Measurements from ENCODE around the gene DEPDC4.
A peak's percentile ranks its signal among the peaks of the same experiment; 100 is the strongest.
"Not testable (repeated sequence)": the region's sequence is repeated elsewhere in the genome, so short reads cannot be mapped to it uniquely, and the experiment has no call there.

Gene DEPDC4

GRCh38 chr12:100266835-100267602 is at the start of gene DEPDC4, which contains the start of gene SCYL2:
TSS of gene DEPDC4 (minus strand) at chr12:100267079. CDS start at chr12:100267076, 3 bp downstream.
TSS of gene SCYL2 (plus strand) at chr12:100267177. CDS start at chr12:100282971, 15,794 bp downstream.
- Histone ChIP-seq H3K27ac (peak within 1 kb of the TSS; percentile 97), H3K4me3 (ENCODE audit: low read depth in 1 of 2, low read length in 1 of 2) (peak within 1 kb of the TSS; percentile 75 to 98), H3K4me1 (ENCODE audit: control insufficient read depth in 1 of 2, insufficient read depth in 1 of 2, low read depth in 1 of 2, low read length in 1 of 2) (peaks cover 25 to 38% of the 10 kb centered on the region in 2 experiments), H3K27me3 (no peaks in the 10 kb centered on the region), H3K36me3 (no peaks in the 10 kb centered on the region), H3K9me3 (no peaks in the 10 kb centered on the region)
- TF ChIP-seq, protein P1, sequence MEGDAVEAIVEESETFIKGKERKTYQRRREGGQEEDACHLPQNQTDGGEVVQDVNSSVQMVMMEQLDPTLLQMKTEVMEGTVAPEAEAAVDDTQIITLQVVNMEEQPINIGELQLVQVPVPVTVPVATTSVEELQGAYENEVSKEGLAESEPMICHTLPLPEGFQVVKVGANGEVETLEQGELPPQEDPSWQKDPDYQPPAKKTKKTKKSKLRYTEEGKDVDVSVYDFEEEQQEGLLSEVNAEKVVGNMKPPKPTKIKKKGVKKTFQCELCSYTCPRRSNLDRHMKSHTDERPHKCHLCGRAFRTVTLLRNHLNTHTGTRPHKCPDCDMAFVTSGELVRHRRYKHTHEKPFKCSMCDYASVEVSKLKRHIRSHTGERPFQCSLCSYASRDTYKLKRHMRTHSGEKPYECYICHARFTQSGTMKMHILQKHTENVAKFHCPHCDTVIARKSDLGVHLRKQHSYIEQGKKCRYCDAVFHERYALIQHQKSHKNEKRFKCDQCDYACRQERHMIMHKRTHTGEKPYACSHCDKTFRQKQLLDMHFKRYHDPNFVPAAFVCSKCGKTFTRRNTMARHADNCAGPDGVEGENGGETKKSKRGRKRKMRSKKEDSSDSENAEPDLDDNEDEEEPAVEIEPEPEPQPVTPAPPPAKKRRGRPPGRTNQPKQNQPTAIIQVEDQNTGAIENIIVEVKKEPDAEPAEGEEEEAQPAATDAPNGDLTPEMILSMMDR (IDR thresholded peaks at IDR 0.05): peak; percentile 46

DNA sequence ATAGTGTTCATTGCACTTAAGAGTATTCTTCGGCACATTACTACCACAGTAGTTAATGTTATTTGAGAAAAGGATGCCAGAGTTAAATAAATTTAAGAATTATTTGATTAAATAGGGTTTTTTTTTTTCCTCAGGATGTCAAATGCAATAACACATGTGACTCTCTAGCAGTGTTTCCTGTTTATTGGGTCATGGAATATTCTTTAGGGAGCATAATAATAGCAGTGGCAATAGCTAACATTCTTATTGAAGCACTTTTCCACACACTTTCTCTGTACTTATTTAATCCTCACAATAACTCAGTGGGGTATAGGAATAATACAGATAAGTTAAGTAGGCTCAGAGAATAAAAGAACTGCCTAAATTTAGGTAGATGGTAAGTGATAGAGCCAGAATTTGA is 44.4 kb upstream of the DEPDC4 start:
- Histone ChIP-seq H3K36me3 (peaks cover 62% of the 10 kb centered on the region), H3K27me3 (no peaks in the 10 kb centered on the region), H3K4me1 (ENCODE audit: control insufficient read depth in 1 of 2, insufficient read depth in 1 of 2, low read depth in 1 of 2, low read length in 1 of 2) (no peaks in the 10 kb centered on the region), H3K9me3 (no peaks in the 10 kb centered on the region), H3K4me3 (ENCODE audit: low read depth in 1 of 2, low read length in 1 of 2) (no peak overlapping the region), H3K27ac (no peak overlapping the region)
- TF ChIP-seq, protein P1 (IDR thresholded peaks at IDR 0.05): no peak

DNA sequence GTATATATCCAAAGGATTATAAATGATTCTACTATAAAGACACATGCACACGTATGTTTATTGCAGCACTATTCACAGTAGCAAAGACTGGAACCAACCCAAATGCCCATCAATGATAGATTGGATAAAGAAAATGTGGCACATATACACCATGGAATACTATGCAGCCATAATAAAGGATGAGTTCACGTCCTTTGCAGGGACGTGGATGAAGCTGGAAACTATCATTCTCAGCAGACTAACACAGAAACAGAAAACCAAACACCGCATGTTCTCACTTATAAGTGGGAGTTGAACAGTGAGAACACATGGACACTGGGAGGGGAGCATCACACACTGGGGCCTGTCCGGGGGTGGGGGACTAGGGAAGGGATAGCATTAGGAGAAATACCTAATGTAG is 41.3 kb upstream of the DEPDC4 start:
- H3K27ac ChIP-seq; H3K4me3 ChIP-seq (ENCODE audit: low read depth in 1 of 2, low read length in 1 of 2); H3K9me3 ChIP-seq; H3K4me1 ChIP-seq (ENCODE audit: control insufficient read depth in 1 of 2, insufficient read depth in 1 of 2, low read depth in 1 of 2, low read length in 1 of 2); H3K27me3 ChIP-seq: not testable (repeated sequence)
- peaks cover 43% of the 10 kb centered on the region for H3K36me3 ChIP-seq

GRCh38 chr12:100304334-100304733 is 37.5 kb upstream of the DEPDC4 start:
- not testable (repeated sequence) for H3K9me3 ChIP-seq; H3K27me3 ChIP-seq; H3K27ac ChIP-seq; H3K4me1 ChIP-seq (ENCODE audit: control insufficient read depth in 1 of 2, insufficient read depth in 1 of 2, low read depth in 1 of 2, low read length in 1 of 2); H3K4me3 ChIP-seq (ENCODE audit: low read depth in 1 of 2, low read length in 1 of 2)
- H3K36me3 ChIP-seq: peaks cover 27% of the 10 kb centered on the region

DNA sequence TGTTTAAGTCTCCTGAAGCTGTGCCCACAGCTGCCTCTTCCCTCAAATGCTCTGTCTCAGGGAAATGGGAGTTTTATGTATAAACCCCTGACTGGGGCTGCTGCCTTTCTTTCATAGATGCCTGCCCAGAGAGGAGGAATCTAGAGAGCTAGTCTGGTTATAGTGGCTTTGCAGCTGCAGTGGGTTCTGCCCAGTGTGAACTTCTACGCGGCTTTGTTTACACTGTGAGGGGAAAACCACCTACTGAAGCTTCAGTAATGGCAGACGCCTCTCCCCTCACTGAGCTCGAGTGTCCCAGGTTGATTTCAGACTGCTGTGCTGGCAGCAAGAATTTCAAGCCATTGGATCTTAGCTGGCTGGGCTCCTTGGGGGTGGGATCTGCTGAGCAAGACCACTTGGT is 37.0 kb upstream of the DEPDC4 start:
- Histone ChIP-seq H3K27me3 (no peaks in the 10 kb centered on the region), H3K36me3 (peaks cover 32% of the 10 kb centered on the region), H3K4me3 (ENCODE audit: low read depth in 1 of 2, low read length in 1 of 2) (no peak overlapping the region), H3K4me1 (ENCODE audit: control insufficient read depth in 1 of 2, insufficient read depth in 1 of 2, low read depth in 1 of 2, low read length in 1 of 2) (no peaks in the 10 kb centered on the region), H3K9me3 (no peaks in the 10 kb centered on the region), H3K27ac (no peak overlapping the region)
- TF ChIP-seq, protein P1 (IDR thresholded peaks at IDR 0.05): no peak

DNA sequence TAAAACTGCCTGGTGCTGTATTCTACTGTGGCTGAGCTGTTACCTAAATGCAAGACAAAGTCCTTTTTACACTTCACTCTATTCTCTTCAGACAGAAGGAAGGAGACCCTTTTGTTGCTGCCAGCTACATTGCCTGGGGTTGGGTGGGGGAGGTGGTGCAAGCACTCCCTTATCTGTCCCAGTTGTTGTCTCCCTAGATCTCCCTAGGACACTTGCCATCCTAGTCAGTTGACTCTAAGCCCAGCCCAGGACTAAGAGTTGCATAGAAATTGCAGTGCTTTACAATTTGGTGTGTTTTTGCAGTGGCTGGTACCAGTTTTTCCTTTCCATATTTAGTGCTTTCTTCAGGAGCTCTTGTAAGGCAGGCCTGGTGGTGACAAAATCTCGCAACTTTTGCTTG is 35.2 kb upstream of the DEPDC4 start:
- Histone ChIP-seq H3K36me3 (peaks cover 43% of the 10 kb centered on the region), H3K4me1 (ENCODE audit: control insufficient read depth in 1 of 2, insufficient read depth in 1 of 2, low read depth in 1 of 2, low read length in 1 of 2) (no peaks in the 10 kb centered on the region), H3K27ac (no peak overlapping the region), H3K9me3 (no peaks in the 10 kb centered on the region), H3K4me3 (ENCODE audit: low read depth in 1 of 2, low read length in 1 of 2) (no peak overlapping the region), H3K27me3 (no peaks in the 10 kb centered on the region)
- TF ChIP-seq, protein P1 (IDR thresholded peaks at IDR 0.05): no peak
